ENCODE results near the gene PLXDC2.

The PLXDC2 gene

GRCh38 chr10:20073167-20073566 is 256.9 kb downstream of the PLXDC2 start:
- no peak for FAIRE-seq

DNA sequence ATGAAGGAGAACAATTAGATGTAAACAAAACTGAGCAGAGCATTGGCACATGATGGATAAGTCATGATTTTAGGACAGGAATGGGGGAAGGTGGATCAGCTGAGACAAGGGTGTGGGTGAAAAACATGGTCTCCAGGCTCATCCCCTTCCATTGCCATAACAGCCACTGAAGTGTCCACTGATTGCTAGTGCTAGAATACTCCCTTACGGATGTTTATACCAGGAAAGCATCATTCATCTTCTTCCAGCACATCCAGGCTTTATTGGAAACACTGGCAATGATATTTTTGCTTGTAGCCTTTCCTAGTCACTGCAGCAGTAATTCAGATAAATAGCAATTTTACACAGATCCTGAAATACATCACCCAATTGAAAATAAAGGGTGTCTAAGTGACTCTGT is 259.5 kb downstream of the PLXDC2 start:
- FAIRE-seq = no peak

DNA sequence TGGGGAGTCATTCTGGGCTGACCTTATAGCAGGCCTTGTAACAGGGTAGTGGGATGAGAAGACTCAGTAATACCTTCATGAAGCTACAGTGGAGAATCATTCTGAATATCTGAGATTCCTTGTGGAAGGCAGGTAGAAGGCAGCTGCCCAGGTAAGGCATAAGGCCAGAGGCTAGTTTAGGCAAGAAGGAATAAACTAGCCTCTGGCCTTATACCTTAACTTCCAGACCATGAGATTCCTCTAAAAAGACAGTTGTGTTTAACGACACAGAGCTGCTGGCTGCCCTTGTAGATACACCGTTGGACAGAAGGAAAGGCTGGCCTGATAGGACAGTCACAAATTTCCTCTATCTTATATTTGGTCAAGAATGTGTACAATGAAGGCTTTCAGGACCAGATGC is 268.2 kb downstream of the PLXDC2 start:
- FAIRE-seq = no peak

GRCh38 chr10:20085115-20085514 is 268.9 kb downstream of the PLXDC2 start:
- no peak for FAIRE-seq

GRCh38 chr10:20087353-20087752 is 271.1 kb downstream of the PLXDC2 start:
- FAIRE-seq = no peak

- FAIRE-seq = no peak
Measured at GRCh38 chr10:20088061-20088701, 271.9 kb downstream of the PLXDC2 start.

DNA sequence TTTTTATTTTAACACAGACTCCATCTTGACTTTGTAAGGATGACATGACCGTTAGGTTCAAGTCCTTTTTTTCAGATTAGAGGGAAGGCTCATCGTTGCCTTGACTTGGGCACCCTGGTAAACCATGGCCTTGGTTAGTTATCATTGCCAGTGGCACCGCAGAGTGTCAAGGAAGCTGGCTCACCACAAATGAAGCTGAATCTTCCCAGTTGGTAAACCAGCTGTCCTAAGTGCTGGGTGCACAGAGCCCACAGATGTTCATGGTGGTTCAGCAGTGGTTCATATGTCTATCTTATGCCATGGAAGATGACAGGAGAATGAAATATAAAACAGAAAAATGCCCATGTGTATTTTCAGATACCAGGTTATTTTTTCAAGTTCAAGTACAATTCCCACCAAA is 273.6 kb downstream of the PLXDC2 start:
- no peak for FAIRE-seq

DNA sequence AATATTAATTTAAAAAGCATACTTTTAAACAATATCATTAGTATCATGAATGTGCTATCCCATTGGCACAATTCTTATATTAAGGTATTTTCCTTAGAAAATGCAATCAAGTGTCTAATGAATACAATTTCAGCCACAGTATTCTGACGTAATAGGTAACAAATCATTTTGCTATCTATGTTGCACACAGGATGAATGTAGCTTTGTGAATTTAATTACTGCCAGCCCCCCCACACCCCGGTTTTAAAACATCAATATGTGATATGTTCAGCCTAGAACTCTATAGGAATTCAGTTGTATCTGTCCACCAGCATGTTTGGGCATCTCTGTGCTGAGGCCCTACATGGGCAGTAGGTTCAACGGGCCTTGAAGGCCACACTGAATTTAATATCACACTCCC is 274.6 kb downstream of the PLXDC2 start:
- no peak for FAIRE-seq

GRCh38 chr10:20091698-20092097 is 275.5 kb downstream of the PLXDC2 start:
- FAIRE-seq = no peak

- no peak for FAIRE-seq
Measured at GRCh38 chr10:20093600-20093999, 277.4 kb downstream of the PLXDC2 start.

GRCh38 chr10:20094226-20094976 is 278.2 kb downstream of the PLXDC2 start:
- no peak for FAIRE-seq

GRCh38 chr10:20100171-20100570 is 283.9 kb downstream of the PLXDC2 start:
- FAIRE-seq = no peak

- FAIRE-seq = no peak
Measured at GRCh38 chr10:20105236-20105635, 289.0 kb downstream of the PLXDC2 start.

GRCh38 chr10:20105931-20106330 is 289.7 kb downstream of the PLXDC2 start:
- FAIRE-seq = no peak

DNA sequence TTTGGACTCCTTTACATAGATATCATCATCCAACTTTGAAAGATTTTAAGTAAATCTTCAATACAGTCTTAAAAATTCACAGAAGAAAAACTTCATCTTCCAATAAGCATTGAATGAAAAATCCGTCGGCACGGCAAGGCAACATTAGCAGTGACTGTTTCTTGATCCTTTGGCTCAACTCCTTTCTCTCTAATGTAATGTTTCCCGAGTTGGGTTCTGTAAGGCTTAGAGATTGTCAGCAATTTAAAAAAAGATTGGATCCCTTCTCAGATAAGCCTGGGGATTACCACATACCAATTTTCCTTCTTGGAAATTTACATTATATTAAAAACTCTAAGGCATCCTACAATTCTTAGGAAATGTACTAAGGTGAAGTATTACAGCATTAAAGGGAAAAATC is 291.8 kb downstream of the PLXDC2 start:
- FAIRE-seq = no peak

GRCh38 chr10:20109613-20110012 is 293.4 kb downstream of the PLXDC2 start:
- FAIRE-seq = no peak

GRCh38 chr10:20110125-20111100 is 294.2 kb downstream of the PLXDC2 start:
- FAIRE-seq = no peak

DNA sequence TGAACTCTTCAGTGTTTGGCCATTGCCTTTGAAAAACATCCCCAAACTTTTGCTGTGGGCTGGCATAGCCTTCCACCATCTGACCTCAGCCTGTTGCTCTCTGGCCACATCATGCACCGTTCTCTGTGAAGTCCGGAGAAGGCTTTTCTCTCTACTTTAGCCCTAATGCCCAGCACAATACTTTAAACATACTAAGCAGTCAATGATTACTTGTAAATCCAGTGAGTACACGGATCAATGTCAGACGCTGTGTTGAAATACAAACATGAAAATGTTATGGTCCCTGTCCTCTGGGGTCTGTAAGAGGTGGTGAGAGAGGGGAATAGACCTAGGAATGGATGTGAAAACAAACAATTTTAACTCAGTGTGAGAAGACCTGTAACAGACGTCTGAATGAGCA is 297.9 kb downstream of the PLXDC2 start:
- FAIRE-seq = no peak

DNA sequence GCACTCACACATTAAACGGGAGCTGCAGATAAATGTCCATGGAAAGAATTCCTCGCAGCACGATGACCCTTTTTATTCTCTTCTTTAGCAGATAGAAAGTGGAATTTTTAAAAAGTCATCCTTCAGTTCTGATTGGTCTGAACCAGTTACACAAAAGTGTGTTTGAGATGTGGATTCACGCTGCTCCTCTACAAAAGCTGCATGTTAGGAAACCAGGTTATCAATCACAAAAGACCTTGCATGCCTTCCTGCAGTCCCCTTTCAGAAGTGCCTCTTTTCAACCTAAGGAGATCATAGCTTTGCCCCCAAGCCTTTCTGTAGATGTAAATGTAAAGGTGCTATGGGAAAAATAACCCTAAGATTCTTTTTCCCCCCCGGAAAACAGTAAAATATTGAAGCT is 299.7 kb downstream of the PLXDC2 start:
- no peak for FAIRE-seq

- FAIRE-seq = no peak
Measured at GRCh38 chr10:20117471-20117870, 301.2 kb downstream of the PLXDC2 start.

DNA sequence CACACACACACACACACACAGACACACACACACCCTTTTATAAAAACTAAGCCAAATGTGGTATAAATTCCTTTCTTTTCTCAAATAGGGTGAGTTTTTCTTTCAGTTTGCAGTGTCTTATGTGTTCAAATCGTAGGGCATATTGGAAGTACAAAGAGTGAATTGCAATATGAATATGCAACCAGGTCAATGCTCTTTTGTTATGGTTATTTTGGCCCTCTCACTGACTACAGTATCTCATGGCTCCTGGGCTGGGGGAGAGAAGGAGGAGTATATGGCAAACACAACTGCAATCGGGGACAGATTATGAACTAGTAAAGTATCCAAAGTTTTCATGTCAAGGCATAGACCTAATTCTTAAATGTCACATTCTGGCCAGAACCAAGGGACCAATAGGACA is 301.9 kb downstream of the PLXDC2 start:
- FAIRE-seq = no peak

DNA sequence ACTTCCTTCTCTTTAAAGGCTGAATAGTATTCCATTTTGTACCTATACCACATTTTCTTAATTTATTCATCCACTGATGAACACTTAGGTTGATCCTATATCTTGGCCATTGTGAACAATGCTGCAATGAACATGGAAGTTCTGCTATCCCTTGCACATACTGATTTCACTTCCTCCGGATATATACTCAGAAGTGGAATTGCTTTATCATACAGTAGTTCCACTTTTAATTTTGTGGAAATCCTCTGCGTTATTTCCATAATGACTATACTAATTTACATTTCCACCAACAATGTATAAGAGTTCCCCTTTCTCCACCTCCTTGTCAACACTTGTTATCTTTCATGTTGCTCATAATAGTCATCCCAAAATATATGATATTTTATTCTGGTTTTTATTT is 312.6 kb downstream of the PLXDC2 start:
- FAIRE-seq = no peak

- no peak for FAIRE-seq
Measured at GRCh38 chr10:20132816-20133215, 316.6 kb downstream of the PLXDC2 start.

All from A204.1 (cell line).